HG03039 (cell line): ENCODE measurements around the gene PKD1L1.
"Not testable (repeated sequence)": the region's sequence is repeated elsewhere in the genome, so short reads cannot be mapped to it uniquely, and the experiment has no call there.

Experiments used
- ATAC-seq: cut with Tn5 transposase; IDR thresholded peaks from one replicate; pipeline ENCODE4 v1.9.1; 2021; ENCODE audit warnings: mild to moderate bottlenecking, moderate library complexity; ENCODE audit not compliant: unreplicated experiment

PKD1L1 gene

GRCh38 chr7:47948141-47948790, at the start of gene PKD1L1:
TSS of gene PKD1L1 (minus strand) at chr7:47948466. CDS start at chr7:47948440, 26 bp downstream.
- no peak for ATAC-seq

GRCh38 chr7:47992446-47992845, 44.2 kb upstream of the PKD1L1 start:
- no peak for ATAC-seq

GRCh38 chr7:47991741-47992311, 43.6 kb upstream of the PKD1L1 start:
- peak; percentile 98 for ATAC-seq

GRCh38 chr7:47991270-47991669, 43.0 kb upstream of the PKD1L1 start:
- no peak for ATAC-seq

- ATAC-seq: no peak
Measured at GRCh38 chr7:47990592-47990991, 42.3 kb upstream of the PKD1L1 start.

GRCh38 chr7:47989607-47990400, 41.5 kb upstream of the PKD1L1 start:
- not testable (repeated sequence) for ATAC-seq

GRCh38 chr7:47988496-47989386, 40.5 kb upstream of the PKD1L1 start:
- no peak for ATAC-seq

- ATAC-seq: no peak
Measured at GRCh38 chr7:47982610-47983009, 34.3 kb upstream of the PKD1L1 start.

GRCh38 chr7:47980648-47981047, 32.4 kb upstream of the PKD1L1 start:
- ATAC-seq: not testable (repeated sequence)

GRCh38 chr7:47979832-47980181, 31.5 kb upstream of the PKD1L1 start:
- ATAC-seq: no peak

- peak; percentile 98 for ATAC-seq
Measured at GRCh38 chr7:47979145-47979831, 31.0 kb upstream of the PKD1L1 start, which contains the start of gene HUS1. TSS of gene HUS1 (minus strand) at chr7:47979615. CDS start at chr7:47979519, 96 bp downstream.

- no peak for ATAC-seq
Measured at GRCh38 chr7:47978790-47979144, 30.5 kb upstream of the PKD1L1 start.

- no peak for ATAC-seq
Measured at GRCh38 chr7:47973739-47974138, 25.5 kb upstream of the PKD1L1 start.

GRCh38 chr7:47970761-47971160, 22.5 kb upstream of the PKD1L1 start:
- no peak for ATAC-seq

GRCh38 chr7:47968847-47969774, 20.8 kb upstream of the PKD1L1 start:
- ATAC-seq: no peak

- no peak for ATAC-seq
Measured at GRCh38 chr7:47967708-47968107, 19.4 kb upstream of the PKD1L1 start.

- no peak for ATAC-seq
Measured at GRCh38 chr7:47967123-47967522, 18.9 kb upstream of the PKD1L1 start.

GRCh38 chr7:47965456-47965855, 17.2 kb upstream of the PKD1L1 start:
- no peak for ATAC-seq

- ATAC-seq: no peak
Measured at GRCh38 chr7:47962262-47962661, 14.0 kb upstream of the PKD1L1 start.
